ENCODE measurements around the gene CCDC92. TPM values are rescaled to one million over a fixed set of nuclear protein-coding genes. Genes with fewer than 3 reads are reported as not detected.

The CCDC92 gene
- total and polyA plus RNA-seq, 2 of the 8 experiments (the other 6 are each of a cell fraction or from before 2014, with no cell fraction given) = 0.43 to 0.51 TPM

- H3K27ac ChIP-seq (ENCODE audit: low read depth, low read length) = no peak overlapping the region
- H2BK12ac ChIP-seq (ENCODE audit: low read depth, low read length) = no peak overlapping the region
- H4K5ac ChIP-seq (ENCODE audit: insufficient read length, low read depth, low read length) = no peak overlapping the region
- H3K36me3 ChIP-seq (ENCODE audit: control insufficient read depth in 2 of 4, insufficient read depth in 4 of 4, low read length in 3 of 4) = peaks cover 0 to 3% (median 0%) of the 10 kb centered on the region in 4 experiments; a peak in 1 of 8 replicates
- no peak overlapping the region; a peak in 1 of 7 replicates for H3K9ac ChIP-seq (replicated peaks in 1 of 4; ENCODE audit: extremely low read depth in 1 of 4, low read depth in 3 of 4, low read length in 3 of 4)
- H3K23me2 ChIP-seq (ENCODE audit: low read depth, low read length) = no peaks in the 10 kb centered on the region
- H4K8ac ChIP-seq (ENCODE audit: extremely low read depth, insufficient read depth, low read length) = no peak overlapping the region
- ChIA-PET CTCF (ENCODE audit: partially characterized antibody) (interaction anchor here (0.9 to 2.1 kb wide), 8 partner anchors 9 to 62 kb away, joined by 3 to 6 read pairs (median 4); no protein-coding TSS in a partner anchor), POLR2A (ENCODE audit: partially characterized antibody) (interaction anchor here (0.6 kb wide), 1 partner anchor 10 kb away, joined by 3 read pairs; no protein-coding TSS in a partner anchor)
- H3K79me2 ChIP-seq (ENCODE audit: control insufficient read depth in 1 of 2, insufficient read depth in 2 of 2, low read length in 2 of 2) = no peaks in the 10 kb centered on the region
- H3K4me1 ChIP-seq (replicated peaks in 1 of 4; ENCODE audit: control insufficient read depth in 3 of 4, insufficient read depth in 4 of 4, low read length in 3 of 4) = peaks cover 0 to 3% (median 0%) of the 10 kb centered on the region in 4 experiments; a peak in 2 of 7 replicates
- H3K56ac ChIP-seq (replicated peaks; ENCODE audit: insufficient read length, low read depth, low read length) = no peak overlapping the region
- TF ChIP-seq MAX (IDR thresholded peaks at IDR 0.05) (no peak), SRF (IDR thresholded peaks at IDR 0.05; ENCODE audit: low read depth, low read length) (no peak), SIRT6 (IDR thresholded peaks at IDR 0.05; ENCODE audit: low read length) (no peak), SP2 (IDR thresholded peaks at IDR 0.05; ENCODE audit: low read length) (no peak), JUN (IDR thresholded peaks at IDR 0.05; ENCODE audit: low read depth, low read length) (no peak), BCL11A (IDR thresholded peaks at IDR 0.05; ENCODE audit: low read depth in 2 of 2, low read length in 2 of 2) (no peak), TAF1 (IDR thresholded peaks at IDR 0.05; ENCODE audit: low read depth, low read length) (no peak), SIN3A (conservative IDR thresholded peaks at IDR 0.05 in 1 of 2, IDR thresholded peaks at IDR 0.05 in 1 of 2; ENCODE audit: low read depth in 1 of 2, low read length in 2 of 2) (no peak), EP300 (IDR thresholded peaks at IDR 0.05; ENCODE audit: borderline replicate concordance in 1 of 2, low read depth in 2 of 2, low read length in 2 of 2) (no peak), BACH1 (IDR thresholded peaks at IDR 0.05; ENCODE audit: low read length) (no peak), TEAD4 (IDR thresholded peaks at IDR 0.05; ENCODE audit: low read depth, low read length) (no peak), POLR2A (IDR thresholded peaks at IDR 0.05; ENCODE audit: control extremely low read depth in 1 of 2, low read depth in 2 of 2, low read length in 2 of 2) (no peak)
- H2BK20ac ChIP-seq (ENCODE audit: low read length) = no peak overlapping the region
- no peaks in the 10 kb centered on the region; the same call in 1 of the 2 replicates for H3K79me1 ChIP-seq (ENCODE audit: low read depth, low read length)
- no peak overlapping the region for H3K4ac ChIP-seq (replicated peaks; ENCODE audit: insufficient read length, low read depth, low read length)
- H3K4me2 ChIP-seq (ENCODE audit: insufficient read depth in 1 of 2, low read depth in 2 of 2, low read length in 2 of 2) = no peak overlapping the region
- H2AFZ ChIP-seq (ENCODE audit: low read length) = no peak overlapping the region
- FAIRE-seq = no peak
- no peak overlapping the region for H4K91ac ChIP-seq (replicated peaks; ENCODE audit: insufficient read length, low read length)
- peaks cover 2 to 8% of the 10 kb centered on the region in 2 experiments for H4K20me1 ChIP-seq (replicated peaks in 1 of 2; ENCODE audit: control insufficient read depth in 1 of 2, insufficient read depth in 2 of 2, low read length in 2 of 2)
- DNase-seq (ENCODE audit: low read depth in 1 of 2, low spot score in 2 of 2) = no peak
- H2AK5ac ChIP-seq (ENCODE audit: low read depth, low read length) = no peak overlapping the region
- no peak overlapping the region for H2BK15ac ChIP-seq (ENCODE audit: low read length)
- H3K4me3 ChIP-seq (ENCODE audit: extremely low read depth in 1 of 4, insufficient read depth in 2 of 4, low read depth in 3 of 4, low read length in 4 of 4) = no peak overlapping the region
- H3K9me3 ChIP-seq (ENCODE audit: insufficient read depth in 2 of 2, low read depth in 1 of 2, low read length in 1 of 2) = no peaks in the 10 kb centered on the region
- H3K23ac ChIP-seq (ENCODE audit: insufficient read length) = no peak overlapping the region
- H2BK5ac ChIP-seq (ENCODE audit: low read depth, low read length) = no peak overlapping the region
- H3K27me3 ChIP-seq (replicated peaks in 1 of 4; ENCODE audit: control insufficient read depth in 3 of 4, extremely low read depth in 1 of 4, insufficient read depth in 3 of 4, low read length in 3 of 4) = no peaks in the 10 kb centered on the region; a peak in 1 of 7 replicates
- no peak overlapping the region for H2BK120ac ChIP-seq (replicated peaks; ENCODE audit: low read depth, low read length)
- H3K18ac ChIP-seq (ENCODE audit: extremely low read depth, low read length) = no peak overlapping the region
- WGBS, 2 experiments (ENCODE audit: extremely low coverage in 1 of 2, insufficient coverage in 1 of 2, insufficient read length in 1 of 2, insufficient replicate concordance in 2 of 2, low coverage in 1 of 2, low lambda C conversion rate in 2 of 2, missing lambda C conversion rate in 1 of 2) = 91% methylated on average over 7 of the region's 7 CpGs; no CpG with 5 or more reads in 1 of the 2 experiments
- H3K14ac ChIP-seq (ENCODE audit: insufficient read length) = no peak overlapping the region
Measured at GRCh38 chr12:123995023-123995748, 22.6 kb upstream of the CCDC92 start.
